Smooth muscle cell (in vitro differentiated cells): Measurements from ENCODE around the gene RAB3IL1. TPM values are rescaled to one million over a fixed set of nuclear protein-coding genes. Genes with fewer than 3 reads are reported as not detected.

Experiments used
- DNase-seq: peaks from one replicate; lab custom pipeline; 2025; ENCODE audit not compliant: unreplicated experiment; lab: John Stamatoyannopoulos, UW
- H2AFZ ChIP-seq: fragments of 200-600 bp; sonication (generic); 2 replicates; pipeline ENCODE4 v1.6.0; 2016; ENCODE audit warnings: antibody characterized with exemption, low read depth, mild to moderate bottlenecking
- H3F3A ChIP-seq: fragments of 200-600 bp; sonication (generic); 2 replicates; pipeline ENCODE4 v1.6.0; 2017; ENCODE audit warnings: antibody characterized with exemption, low read depth
- H3K27ac ChIP-seq: fragments of 200-600 bp; sonication (generic); 2 replicates; pipeline ENCODE4 v1.5.1; 2016; ENCODE audit warnings: low read depth, mild to moderate bottlenecking
- H3K27me3 ChIP-seq: fragments of 200-600 bp; sonication (generic); 2 replicates; pipeline ENCODE4 v1.6.1; 2016; ENCODE audit warnings: low read depth, mild to moderate bottlenecking
- H3K36me3 ChIP-seq: fragments of 200-600 bp; sonication (generic); 2 replicates; pipeline ENCODE4 v1.5.1; 2016; ENCODE audit warnings: low read depth
- H3K4me1 ChIP-seq: fragments of 200-600 bp; sonication (generic); 2 replicates; pipeline ENCODE4 v1.5.1; 2016; ENCODE audit warnings: low read depth
- H3K4me2 ChIP-seq: fragments of 200-600 bp; sonication (generic); 2 replicates; pipeline ENCODE4 v1.6.0; 2016; ENCODE audit warnings: mild to moderate bottlenecking
- H3K4me3 ChIP-seq: fragments of 200-600 bp; sonication (generic); 2 replicates; pipeline ENCODE4 v1.5.1; 2016; ENCODE audit warnings: mild to moderate bottlenecking
- H3K79me2 ChIP-seq: fragments of 200-600 bp; sonication (generic); 2 replicates; pipeline ENCODE4 v1.6.0; 2016; ENCODE audit warnings: low read depth, mild to moderate bottlenecking
- H3K9ac ChIP-seq: fragments of 200-600 bp; sonication (generic); 2 replicates; pipeline ENCODE4 v1.6.0; 2016; ENCODE audit warnings: low read depth
- H3K9me3 ChIP-seq: fragments of 200-600 bp; sonication (generic); replicated peaks from 2 replicates; pipeline ENCODE4 v1.5.1; 2016; ENCODE audit warnings: low read depth
- H4K20me1 ChIP-seq: fragments of 200-600 bp; sonication (generic); 2 replicates; pipeline ENCODE4 v1.6.0; 2016; ENCODE audit warnings: low read depth
- CTCF ChIP-seq: fragments of 200-600 bp; sonication (generic); IDR thresholded peaks from 2 replicates; pipeline ENCODE4 v1.5.1; 2017; ENCODE audit warnings: borderline replicate concordance, mild to moderate bottlenecking, antibody characterized with exemption; ENCODE audit not compliant: insufficient read depth, poor library complexity, severe bottlenecking
- WGBS: methylation state at CpG from one replicate; pipeline ENCODE4 v1.1.7; 2016; ENCODE audit warnings: low lambda C conversion rate; 5-methylcytosine and 5-hydroxymethylcytosine counted together
- polyA plus RNA-seq: library from polyadenylated mRNA; unstranded; fragments of >200 nt; fragmentation: Nextera tagmentation; extraction: Ambion mirVana; gene quantifications from 2 replicates; pipeline ENCODE4 v1.2.1, GENCODE V29; 2016
- total RNA-seq: library from RNA; depleted of rRNA; stranded (reverse); fragments of >200 nt; gene quantifications from 2 replicates; pipeline ENCODE4 v1.2.3, GENCODE V29; 2014

Gene RAB3IL1
- total and polyA plus RNA-seq, 2 experiments from 2014 or later = 4.9 to 11.6 TPM

- peaks cover 2% of the 10 kb centered on the region for H4K20me1 ChIP-seq
- H3K79me2 ChIP-seq = no peaks in the 10 kb centered on the region
- H3K27me3 ChIP-seq = no peaks in the 10 kb centered on the region
- no peak for TF ChIP-seq CTCF
- H3K9ac ChIP-seq = no peak overlapping the region
- H3K27ac ChIP-seq = no peak overlapping the region
- no peaks in the 10 kb centered on the region for H3K9me3 ChIP-seq
- peak overlapping the region; percentile 79 for H3K4me2 ChIP-seq
- H3K4me1 ChIP-seq = peaks cover 7% of the 10 kb centered on the region
- 92% methylated on average over 20 of the region's 20 CpGs for WGBS
- H3F3A ChIP-seq = peaks cover 14% of the 10 kb centered on the region
- no peak overlapping the region for H3K4me3 ChIP-seq
- H3K36me3 ChIP-seq = no peaks in the 10 kb centered on the region
- H2AFZ ChIP-seq = no peak overlapping the region
- no peak for DNase-seq
Measured at GRCh38 chr11:61956191-61957020, 39.0 kb upstream of the RAB3IL1 start.

DNA sequence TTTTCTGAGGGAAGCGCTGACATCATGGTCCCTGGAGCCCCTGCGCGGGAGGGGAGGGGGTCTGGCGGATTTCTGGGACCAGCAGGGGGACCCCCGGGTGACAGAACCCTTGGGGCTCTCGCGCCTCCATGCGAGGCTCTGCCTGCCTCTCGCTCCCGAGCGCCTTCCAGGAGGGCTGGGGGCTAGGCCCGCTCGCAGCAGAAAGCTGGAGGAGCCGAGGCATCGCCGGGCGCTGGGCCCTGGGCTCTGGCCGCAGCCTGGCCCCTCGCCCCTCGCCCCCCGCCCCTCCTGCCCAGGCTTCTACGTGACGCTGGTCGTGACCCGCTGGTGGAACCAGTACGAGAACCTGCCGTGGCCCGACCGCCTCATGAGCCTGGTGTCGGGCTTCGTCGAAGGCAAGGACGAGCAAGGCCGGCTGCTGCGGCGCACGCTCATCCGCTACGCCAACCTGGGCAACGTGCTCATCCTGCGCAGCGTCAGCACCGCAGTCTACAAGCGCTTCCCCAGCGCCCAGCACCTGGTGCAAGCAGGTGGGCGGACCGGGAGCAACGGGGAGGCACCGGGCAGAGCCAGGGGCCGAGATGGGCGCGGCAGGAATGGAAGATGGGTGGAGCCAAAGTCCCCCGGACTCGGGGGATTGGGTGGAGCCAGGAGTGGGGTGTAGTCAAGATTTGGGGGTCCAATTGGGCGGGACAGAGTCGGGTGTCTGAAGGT, 38.2 kb upstream of the RAB3IL1 start:
- 7% methylated on average over 46 of the region's 56 CpGs for WGBS
- H3K36me3 ChIP-seq = no peaks in the 10 kb centered on the region
- DNase-seq = no peak
- H3K9me3 ChIP-seq = no peaks in the 10 kb centered on the region
- H3K79me2 ChIP-seq = no peaks in the 10 kb centered on the region
- peak overlapping the region; percentile 34 for H3K4me3 ChIP-seq
- H3K4me1 ChIP-seq = peaks cover 7% of the 10 kb centered on the region
- H3K9ac ChIP-seq = peak overlapping the region; percentile 70
- H3K27me3 ChIP-seq = no peaks in the 10 kb centered on the region
- H4K20me1 ChIP-seq = no peaks in the 10 kb centered on the region
- peak overlapping the region; percentile 15 for H2AFZ ChIP-seq
- TF ChIP-seq CTCF = no peak
- peaks cover 7% of the 10 kb centered on the region for H3F3A ChIP-seq
- peak overlapping the region; percentile 48 for H3K27ac ChIP-seq
- peak overlapping the region; percentile 79 for H3K4me2 ChIP-seq

- Histone ChIP-seq H3K4me1 (peaks cover 7% of the 10 kb centered on the region), H4K20me1 (no peaks in the 10 kb centered on the region), H3K9me3 (no peaks in the 10 kb centered on the region), H3K27ac (peak overlapping the region; percentile 48), H3K36me3 (no peaks in the 10 kb centered on the region), H2AFZ (peak overlapping the region; percentile 15), H3K9ac (peak overlapping the region; percentile 70), H3K4me3 (peak overlapping the region; percentile 34), H3K27me3 (no peaks in the 10 kb centered on the region), H3K4me2 (peak overlapping the region; percentile 79), H3F3A (peaks cover 7% of the 10 kb centered on the region), H3K79me2 (no peaks in the 10 kb centered on the region)
- TF ChIP-seq CTCF = no peak
- DNase-seq = no peak
- 6% methylated on average over 20 of the region's 21 CpGs for WGBS
Measured at GRCh38 chr11:61954851-61955421, 37.6 kb upstream of the RAB3IL1 start.
